ENCODE data around the gene SLC16A5.
A peak's percentile ranks its signal among the peaks of the same experiment; 100 is the strongest.
"Not testable (repeated sequence)": the region's sequence is repeated elsewhere in the genome, so short reads cannot be mapped to it uniquely, and the experiment has no call there.

SLC16A5 gene

DNA sequence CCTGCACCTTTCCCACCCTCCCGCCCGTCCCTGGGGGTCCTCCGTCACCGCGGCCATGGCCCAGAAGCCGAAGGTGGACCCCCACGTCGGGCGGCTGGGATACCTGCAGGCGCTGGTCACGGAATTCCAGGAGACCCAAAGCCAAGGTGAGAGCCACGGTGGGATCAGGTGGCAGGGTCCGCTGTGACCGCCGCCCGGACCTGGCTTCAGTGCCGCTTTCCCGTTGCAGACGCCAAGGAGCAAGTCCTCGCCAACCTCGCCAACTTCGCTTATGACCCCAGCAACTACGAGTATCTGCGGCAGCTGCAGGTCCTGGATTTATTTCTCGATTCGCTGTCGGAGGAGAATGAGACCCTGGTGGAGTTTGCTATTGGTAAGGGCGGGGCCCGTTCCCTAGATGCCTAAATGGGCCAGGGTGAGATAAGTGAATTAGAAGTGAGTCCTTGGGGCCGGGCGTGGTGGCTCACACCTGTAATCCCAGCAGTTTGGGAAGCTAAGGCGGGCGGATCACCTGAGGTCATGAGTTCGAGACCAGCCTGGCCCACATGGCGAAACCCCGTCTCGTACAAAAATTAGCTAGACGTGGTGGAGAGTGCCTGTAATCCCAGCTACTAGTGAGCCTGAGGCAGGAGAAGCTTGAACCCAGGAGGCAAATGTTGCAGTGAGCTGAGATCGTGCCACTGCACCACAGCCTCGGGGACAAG is 22.6 kb downstream of the SLC16A5 start:
- DNase-seq (ENCODE audit: low read depth in 2 of 2) = no peak

DNA sequence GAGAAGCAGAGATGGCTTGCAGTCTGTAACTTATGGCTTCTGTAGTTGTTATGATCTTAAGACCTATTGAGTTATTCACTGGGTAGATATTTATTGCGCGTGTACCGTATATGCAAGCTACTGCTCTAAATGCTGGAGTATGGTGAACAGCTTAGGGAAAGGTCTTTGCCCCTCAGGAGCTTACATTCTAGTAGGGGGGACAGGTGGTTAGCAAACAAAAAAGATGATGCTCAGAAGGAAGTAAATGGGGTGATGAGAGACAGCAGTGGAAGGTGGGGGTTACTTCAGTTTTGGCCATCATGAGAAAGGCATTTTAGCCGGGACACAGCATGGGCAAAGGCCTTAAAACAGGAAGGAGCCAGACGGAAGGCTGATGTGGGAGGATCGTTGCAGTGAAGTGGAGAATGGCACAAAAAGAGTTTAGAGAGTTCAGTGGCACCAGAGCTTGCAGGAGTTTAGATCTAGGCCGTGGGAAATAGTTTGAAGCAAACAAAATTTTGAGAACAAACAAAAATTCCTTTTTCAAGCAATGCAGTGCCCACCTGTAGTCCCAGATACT is 24.1 kb downstream of the SLC16A5 start:
- no peak for DNase-seq (ENCODE audit: low read depth in 2 of 2)

DNA sequence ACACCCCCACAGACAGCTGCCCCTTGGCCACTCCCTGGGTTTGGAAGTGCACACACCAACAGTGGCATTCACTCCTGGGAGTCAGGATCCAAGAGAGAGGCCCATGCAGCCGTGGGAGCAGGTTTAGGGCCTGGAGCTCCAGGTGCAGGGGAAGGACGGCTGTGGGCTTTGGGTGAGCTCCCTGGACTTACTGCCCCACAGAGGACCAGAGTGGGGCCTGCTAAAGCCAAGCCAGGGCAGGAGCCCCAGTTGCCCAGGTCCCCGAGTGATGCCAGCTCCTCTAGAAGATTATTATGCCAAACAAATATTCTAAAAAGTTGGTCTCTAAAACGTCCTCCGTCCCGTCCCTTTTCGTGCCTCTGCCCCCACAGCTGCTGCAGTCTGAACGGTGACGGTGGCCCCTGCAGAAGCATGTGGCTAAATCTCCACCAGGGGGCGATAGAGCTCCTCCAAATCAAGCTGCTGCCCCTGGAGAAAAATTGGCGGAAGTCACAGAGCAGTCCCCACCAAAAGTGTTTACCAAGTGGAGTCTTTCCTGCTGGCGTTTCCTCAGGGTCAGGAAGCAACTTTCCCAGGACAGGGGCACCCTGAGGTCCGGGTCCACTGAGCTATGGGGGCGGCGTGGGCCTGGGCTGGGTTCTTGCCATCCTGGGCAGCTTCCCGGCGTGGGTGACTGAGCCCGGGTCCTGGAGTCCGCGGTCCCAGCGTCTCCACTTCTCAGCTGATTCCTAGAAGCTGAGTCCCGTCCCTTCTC is 26.2 kb downstream of the SLC16A5 start:
- peak; percentile 65 to 81 for DNase-seq (ENCODE audit: low read depth in 2 of 2)

DNA sequence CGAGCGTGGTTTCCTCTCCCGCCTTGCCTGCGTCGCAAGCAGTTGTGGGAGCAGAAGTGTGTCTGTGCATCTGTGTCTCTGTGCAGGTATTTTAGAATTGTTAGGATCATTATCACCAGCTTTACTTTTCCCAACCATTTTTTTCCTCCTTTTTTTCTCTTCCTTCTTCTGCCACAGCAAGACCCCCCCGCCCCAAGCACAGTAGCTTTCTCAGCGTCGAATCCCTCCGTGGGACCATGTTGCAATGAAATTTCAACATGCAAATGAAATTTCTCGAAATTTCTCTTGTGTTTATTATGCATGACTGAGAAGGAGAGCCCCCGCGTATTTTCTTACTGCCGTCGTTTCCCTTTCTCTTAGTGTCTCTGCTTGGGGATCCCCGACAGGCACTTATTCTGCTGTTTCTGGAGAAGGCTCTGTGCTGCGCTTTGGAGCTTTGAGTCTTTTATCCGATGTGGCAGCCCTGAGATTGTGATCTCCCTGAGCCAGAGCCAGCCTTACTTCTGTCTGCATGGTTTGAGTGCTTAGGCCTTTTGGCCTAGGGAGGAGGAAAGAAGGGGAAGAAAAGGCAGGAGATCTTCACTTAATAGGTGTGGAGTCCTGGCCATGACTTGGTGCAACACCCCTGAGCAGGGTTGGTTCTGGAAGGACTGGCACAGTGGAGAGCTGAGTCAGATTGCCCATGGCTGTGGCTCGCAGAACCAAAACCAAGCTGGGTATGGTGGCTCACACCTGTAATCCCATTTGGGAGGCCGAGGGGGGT is 27.0 kb downstream of the SLC16A5 start:
- DNase-seq (ENCODE audit: low read depth in 2 of 2) = no peak

DNA sequence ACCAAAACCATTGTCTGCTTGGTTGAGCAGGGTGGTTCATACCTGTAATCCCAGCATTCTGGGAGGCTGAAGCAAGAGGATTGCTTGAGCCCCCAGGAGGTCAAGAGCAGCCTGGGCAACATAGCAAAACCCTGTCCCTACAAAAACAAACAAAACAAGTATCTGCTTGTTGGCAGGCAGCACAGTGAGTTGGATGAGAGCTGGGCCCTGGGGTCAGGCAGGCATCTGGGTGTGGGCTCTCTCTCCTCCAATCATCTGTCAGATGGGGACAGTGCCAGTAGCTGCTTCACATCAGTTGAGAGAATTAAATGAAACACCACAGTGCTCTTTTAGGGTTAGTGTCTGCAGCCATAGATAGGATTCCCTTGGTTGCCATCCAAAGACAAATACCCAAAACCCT is 27.8 kb downstream of the SLC16A5 start:
- no peak for DNase-seq (ENCODE audit: low read depth in 2 of 2)

DNA sequence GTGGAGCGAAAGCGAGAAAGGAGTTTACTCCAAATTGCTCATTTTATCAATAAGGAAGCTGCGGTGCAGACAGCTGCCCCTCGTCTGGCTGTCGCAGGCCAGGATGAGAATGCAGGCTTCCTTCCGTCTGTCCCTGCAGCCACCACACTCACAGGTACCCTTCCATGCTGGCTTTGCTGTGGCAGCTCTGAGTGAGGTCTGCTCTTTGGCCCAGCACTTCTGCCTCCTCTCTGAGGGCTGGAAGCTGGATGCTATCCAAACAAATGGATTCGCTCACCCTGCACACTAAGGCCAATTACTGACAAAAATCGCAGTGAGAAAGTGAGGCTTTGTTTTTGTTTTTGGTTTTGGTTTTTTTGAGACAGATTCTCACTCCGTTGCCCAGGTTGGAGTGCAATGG is 29.0 kb downstream of the SLC16A5 start:
- DNase-seq (ENCODE audit: low read depth in 2 of 2) = no peak

DNA sequence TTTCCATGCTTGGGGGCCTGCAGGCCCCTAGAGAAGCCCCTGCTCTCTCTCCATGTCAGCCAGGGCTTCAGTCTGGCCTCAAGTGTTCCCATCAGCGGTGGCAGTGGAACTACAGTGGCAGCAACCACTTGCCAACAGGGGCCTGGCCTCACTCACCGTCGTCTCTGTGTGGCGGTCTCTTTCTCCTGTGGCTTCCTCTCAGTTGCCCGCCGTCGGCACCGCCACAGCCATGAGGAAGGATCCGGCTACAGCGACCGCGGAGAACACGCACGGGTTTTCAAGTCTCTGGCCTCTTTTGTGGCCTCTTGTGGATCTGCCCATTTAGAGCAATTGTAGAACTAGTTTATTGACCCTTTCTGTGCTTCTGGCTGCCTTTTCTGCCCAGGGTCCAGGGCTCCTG is 30.6 kb downstream of the SLC16A5 start:
- no peak for DNase-seq (ENCODE audit: low read depth in 2 of 2)

DNA sequence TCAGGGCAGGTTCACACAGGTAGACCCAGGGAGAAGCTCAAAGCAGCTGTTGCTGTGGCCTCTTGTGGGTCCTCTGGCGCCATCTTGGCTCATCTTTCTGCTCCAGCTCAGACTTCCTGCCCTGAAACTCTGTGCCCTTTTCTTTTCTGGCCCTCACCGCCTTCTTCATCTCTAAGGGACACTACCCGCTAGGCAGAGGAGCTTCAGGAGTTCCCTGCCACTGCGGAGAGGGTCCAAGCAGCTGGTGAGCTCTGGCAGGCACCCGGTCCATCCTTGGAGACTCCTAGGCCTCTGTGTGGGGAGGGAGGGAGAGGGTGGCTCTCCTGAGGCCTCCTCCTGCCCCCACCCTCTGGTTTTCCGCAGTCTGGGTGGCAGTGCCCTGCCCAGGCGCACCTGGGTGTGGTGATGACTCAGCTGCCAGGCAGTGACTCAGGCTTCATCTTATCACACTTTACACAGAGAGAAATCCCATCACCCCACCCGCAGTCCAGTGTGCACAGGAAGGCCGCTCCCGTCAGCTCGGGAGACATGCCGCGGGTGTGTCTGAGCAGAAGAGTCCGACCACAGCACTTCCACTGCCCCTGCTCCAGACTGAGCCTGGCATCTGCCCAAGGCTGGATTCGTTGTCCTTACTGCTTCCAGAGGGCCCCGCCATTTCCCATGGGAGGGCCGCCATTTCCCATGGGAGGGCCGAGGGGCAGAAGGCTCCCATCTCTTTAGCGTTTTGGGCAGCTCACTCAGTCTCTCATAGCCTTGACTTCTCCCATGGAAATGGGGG is 36.5 kb downstream of the SLC16A5 start:
- DNase-seq (ENCODE audit: low read depth in 2 of 2) = peak; percentile 35 to 61

DNA sequence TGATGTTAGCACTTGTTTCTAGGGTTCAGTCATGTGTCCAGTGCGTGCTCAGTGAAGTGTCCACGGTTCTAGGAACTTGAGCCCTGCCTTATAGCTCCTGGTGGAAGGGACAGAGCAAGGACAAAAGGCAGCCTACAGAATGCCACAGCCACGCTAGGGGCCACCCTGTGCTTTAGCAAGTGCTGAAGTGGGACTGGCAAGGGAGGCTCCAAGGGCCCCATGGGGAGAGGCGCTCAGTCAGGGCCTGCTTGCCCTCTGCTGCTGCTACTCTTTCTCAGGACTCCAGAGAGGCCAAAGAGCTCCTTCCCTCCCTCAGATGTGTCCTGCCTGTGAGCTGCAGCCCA is 37.0 kb downstream of the SLC16A5 start:
- DNase-seq (ENCODE audit: low read depth in 2 of 2) = no peak

DNA sequence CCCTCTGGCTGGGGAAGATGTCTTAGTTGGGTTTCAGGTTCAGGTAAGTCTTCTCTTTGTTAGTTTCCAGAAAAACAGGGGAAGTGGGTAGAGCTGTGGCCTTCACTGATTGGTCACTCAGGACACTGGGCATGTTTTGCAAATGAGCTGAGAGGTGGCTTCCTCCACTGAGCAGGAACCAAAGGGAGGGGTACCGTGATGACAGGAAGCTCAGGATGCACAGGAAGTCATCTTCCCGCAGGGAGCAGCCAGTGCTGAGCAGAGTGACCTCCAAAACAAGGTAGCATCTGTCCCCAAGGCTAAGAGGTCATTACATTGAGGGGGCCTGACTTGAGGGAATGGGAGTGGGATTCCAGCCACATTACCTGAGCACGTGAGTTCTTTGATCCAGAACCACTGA is 38.2 kb downstream of the SLC16A5 start:
- DNase-seq (ENCODE audit: low read depth in 2 of 2) = no peak

DNA sequence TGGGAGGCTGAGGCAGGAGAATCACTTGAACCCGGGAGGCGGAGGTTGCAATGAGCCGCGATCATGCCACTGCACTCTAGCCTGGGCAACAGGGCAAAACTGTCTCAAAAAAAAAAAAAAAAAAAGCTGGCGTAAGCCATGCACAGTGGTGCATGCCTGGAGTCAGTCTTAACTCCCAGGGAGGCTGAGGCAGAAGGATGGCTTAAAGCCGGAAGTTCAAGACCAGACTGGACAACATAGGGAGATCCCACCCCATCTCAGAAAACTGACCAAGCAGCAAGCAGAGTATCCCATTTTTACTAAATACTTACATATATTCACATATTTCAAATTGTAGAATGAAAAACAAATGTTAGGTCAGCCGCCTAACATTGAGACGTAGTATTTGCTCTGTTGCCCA is 39.2 kb downstream of the SLC16A5 start:
- DNase-seq (ENCODE audit: low read depth in 2 of 2) = no peak

DNA sequence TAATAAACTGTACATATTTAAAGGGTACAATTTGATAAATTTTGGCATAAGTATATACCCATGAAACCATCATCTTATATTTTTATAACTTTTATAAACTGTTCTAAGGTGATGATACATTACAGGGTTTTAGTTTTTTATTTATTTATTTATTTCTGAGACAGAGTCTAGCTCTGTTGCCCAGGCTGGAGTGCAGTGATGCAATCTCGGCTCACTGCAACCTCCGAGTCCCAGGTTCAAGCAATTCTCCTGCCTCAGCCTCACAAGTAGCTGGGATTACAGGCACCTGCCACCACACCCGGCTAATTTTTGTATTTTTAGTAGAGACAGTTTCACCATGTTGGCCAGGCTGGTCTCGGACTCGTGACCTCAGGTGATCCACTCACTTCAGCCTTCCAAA is 40.2 kb downstream of the SLC16A5 start:
- not testable (repeated sequence) for DNase-seq (ENCODE audit: low read depth in 2 of 2)

DNA sequence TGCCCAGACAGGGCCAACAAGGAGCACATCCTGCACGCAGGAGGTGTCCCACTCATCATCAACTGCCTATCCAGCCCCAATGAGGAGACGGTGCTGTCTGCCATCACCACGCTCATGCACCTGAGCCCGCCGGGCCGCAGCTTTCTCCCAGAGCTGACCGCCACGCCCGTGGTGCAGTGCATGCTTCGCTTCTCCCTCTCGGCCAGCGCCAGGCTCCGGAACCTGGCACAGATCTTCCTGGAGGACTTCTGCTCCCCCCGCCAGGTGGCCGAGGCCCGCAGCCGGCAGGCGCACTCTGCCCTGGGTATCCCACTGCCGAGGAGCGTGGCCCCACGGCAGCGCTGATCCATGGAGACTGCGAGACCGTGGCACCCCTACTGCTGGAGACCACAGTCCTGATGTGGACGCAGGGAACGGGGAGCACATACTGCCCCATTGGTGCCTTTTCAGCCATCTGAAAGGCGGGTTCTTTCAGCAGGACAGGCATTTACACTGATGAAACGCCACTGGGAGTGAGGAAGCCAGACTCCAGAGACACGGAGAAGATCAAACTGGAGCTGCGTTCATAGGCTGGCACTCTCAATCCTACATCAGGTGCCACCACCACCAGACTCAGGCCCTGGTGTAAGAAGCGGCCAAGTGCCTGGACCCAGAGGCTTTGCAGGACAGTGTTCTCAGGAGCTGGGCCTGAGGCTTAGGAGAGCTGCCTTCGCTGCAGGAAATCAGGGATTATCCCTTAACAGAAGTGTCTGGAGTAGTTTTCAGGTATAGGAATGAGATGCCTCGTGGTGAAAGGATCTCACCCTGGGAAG is 41.1 kb downstream of the SLC16A5 start:
- DNase-seq (ENCODE audit: low read depth in 2 of 2) = no peak

DNA sequence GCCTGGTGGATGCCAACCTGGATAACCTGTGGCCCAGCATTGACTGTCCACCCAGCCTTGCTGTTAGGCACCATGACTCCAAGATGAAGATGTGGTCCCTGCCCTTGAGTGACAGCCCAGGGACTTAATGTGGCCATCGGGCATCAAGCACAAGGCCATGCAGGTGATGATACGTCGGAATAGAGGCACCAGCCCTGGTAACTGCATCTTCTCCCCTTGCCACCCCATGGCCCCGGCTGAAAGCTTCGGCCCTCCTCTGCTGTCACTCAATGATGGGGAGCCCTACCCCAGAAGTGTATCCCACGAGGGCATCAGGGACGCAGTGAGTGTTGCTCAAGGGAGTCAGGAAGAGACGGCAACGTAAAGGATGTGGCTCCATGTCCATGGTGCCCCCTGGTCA is 41.8 kb downstream of the SLC16A5 start:
- no peak for DNase-seq (ENCODE audit: low read depth in 2 of 2)

DNA sequence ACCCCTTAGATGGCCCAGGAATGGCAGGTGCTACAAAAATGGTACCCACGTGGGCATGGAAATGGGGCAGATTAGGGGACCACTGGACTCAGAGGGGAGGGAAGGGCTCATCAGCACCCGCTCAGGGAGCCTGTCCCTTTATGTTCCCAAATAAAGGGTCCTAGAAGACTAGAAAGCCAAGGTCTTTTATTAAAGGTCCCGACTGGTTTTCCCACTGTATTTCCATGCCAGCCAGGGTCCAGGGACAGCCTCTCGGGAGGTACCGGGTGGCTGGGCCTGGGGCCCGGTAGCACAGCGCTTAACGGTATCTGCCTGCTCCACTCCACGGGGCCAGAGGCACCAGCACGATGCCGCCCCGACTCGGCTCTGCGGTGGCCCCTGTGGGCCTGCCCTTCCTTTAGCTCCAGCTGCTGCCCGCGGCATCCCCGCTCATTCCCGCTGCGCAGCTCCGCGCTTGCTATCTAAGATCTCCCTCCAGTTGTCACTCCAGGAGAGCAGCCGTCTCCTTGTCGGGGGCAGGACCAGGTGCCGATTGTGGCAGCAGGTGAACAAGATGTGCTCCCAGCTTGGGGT is 42.4 kb downstream of the SLC16A5 start:
- no peak for DNase-seq (ENCODE audit: low read depth in 2 of 2)

DNA sequence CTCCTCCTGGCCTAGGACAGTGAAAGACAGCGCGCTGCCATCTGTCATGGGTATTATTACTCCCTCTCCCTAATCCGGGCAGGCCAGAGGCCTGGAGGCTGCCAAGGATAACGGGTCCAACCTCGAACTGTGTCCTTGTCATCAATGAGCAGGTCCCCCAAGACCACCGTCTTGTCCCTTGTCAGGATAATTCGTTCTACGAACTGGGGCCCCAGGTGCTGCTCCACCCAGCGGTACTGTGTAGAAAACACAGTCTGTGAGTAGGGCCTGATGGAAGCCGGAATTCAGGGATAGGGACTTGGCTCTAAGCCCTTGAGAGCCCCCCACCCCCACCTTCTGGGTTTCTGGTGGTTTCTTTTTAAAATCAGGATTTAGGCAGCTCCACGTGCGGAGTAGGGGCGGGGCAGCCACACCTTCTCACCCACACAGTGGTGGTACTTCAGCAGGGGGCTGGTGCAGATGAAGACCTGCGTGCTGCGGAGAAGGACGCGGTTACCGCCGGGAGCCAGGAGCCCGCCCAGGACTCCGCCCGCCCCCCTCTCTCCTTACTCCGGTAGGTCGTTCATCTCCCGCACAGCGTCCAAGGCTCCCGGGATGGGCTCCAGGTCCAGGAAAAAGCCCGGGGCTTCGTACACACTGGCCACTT is 43.0 kb downstream of the SLC16A5 start:
- peak in 1 of 2 donors; percentile 27 for DNase-seq (ENCODE audit: low read depth in 2 of 2)

DNA sequence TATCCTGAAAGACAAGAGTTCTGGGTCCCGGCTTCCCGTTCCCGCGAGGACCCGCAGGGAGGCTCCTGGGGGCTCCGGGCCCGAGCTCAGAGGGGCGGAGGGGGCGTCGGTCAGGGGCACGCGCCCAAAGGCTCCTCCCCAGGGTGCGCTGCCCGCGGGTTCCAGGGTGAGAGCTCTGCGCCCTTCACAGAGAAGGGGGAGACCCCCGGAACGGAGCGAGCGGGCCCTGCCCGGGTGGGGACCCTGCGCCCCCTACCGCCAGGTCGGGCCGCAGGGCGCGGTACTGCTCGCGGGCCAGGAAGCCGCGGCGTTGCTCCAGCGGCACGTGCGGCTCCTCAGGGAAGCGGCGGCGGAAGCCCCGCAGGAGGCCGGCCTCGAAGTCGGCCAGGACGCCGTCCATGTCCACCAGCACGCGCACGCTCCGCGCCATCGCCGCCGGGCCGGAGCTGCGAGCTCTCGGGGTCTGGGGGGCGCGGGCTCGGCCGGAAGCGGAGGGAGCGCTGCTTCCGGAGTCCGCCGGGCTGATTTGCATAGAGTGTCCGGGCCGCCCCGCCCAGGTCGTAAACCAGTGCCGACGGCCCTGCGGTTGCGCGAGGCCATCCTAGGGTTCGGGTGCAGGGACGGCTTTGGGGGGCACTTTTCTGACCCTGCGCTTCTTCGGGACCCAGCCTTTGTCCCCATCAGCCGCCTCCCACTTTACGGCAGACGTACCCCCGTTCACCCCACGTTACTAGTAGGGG is 43.7 kb downstream of the SLC16A5 start, which contains the start of gene NT5C:
TSS of gene NT5C (minus strand) at position 465 of the 740 bp plus-strand sequence. CDS start at position 430, 35 bp downstream.
- peak; percentile 38 to 55 for DNase-seq (ENCODE audit: low read depth in 2 of 2)

DNA sequence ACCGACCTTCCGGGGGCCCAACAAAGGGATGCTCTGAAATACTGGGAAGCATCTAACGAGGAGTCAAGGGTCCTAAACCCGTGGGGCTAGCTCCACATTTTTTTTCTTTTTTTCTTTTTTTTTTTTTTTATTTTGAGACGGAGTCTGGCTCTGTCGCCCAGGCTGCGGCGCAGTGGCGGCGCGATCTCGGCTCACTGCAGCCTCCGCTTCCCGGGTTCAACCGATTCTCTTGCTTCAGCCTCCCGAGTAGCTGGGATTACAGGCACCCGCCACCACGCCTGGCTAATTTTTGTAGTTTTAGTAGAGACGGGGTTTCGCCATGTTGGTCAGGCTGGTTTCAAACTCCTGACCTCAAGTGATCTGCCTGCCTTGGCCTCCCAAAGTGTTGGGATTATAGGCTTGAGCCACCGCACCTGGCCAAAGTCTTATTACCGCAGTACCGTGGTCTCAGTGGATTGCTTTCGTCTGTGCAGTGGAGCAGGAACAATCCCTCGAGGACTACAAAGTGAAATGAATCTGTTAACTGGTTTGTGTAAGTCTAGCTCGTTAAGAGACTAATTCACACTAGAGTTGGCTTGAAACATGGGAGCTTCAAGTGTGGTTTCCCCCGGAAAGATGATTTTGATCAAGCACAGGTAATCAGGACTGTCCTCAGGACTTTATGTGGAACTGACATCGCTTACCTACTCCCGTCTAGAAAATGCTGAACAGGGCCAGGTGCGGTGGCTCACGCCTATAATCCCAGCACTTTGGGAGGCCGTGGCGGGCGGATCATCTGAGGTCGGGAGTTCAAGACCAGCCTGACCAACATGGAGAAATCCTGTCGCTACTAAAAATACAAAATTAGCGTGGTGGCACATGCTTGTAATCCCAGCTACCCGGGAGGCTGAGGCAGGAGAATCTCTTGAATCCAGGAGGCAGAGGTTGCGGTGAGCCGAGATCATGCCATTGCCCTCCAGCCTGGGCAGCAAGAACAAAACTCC is 44.6 kb downstream of the SLC16A5 start:
- not testable (repeated sequence) for DNase-seq (ENCODE audit: low read depth in 2 of 2)

All from stimulated activated CD8-positive, alpha-beta memory T cell treated with anti-CD3 and anti-CD28 coated beads, Interleukin-15, amount 100 ng/mL, for 4 hours (primary cell).